ENCODE measurements around the gene METTL26.

The METTL26 gene

DNA sequence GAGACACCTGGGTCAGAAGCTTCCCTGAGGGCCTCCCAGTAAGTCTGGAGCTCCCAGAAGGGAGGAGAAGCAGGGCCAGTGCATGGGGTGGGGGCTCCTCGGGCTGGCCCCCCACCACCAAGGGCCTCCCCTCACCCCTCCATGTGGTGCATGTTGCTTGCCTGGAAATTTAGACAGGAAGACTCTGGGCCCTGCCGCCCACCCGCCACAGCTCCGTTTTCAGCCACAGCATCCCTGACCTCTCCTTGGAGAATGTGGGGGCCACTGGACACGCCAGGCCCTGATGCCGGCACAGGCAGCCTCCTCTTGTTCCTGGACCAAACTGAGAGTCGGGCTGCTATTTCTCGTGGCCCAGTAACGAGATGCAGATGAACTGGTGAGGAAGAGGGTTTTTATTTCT is 2.7 kb upstream of the METTL26 start:
- no peak for TF ChIP-seq CTCF (IDR thresholded peaks at IDR 0.05; ENCODE audit: unreplicated experiment in 3 of 3)
- H3K4me1 Mint-ChIP-seq = peaks cover 3% of the 10 kb centered on the region
- no peaks in the 10 kb centered on the region for H3K36me3 Mint-ChIP-seq (ENCODE audit: low read depth)
- H3K27ac Mint-ChIP-seq = peak overlapping the region in 2 of 3 experiments; percentile 44 to 57
- H3K27me3 Mint-ChIP-seq (ENCODE audit: low read depth) = peaks cover 9% of the 10 kb centered on the region
- H3K4me3 Mint-ChIP-seq = peak overlapping the region; percentile 38 to 60 (median 43)
- H3K9me3 Mint-ChIP-seq = no peaks in the 10 kb centered on the region

GRCh38 chr16:638034-638543 is 2.0 kb upstream of the METTL26 start:
- no peaks in the 10 kb centered on the region for H3K36me3 Mint-ChIP-seq (ENCODE audit: low read depth)
- TF ChIP-seq CTCF (IDR thresholded peaks at IDR 0.05; ENCODE audit: unreplicated experiment in 3 of 3) = no peak
- H3K27me3 Mint-ChIP-seq (ENCODE audit: low read depth) = peaks cover 5% of the 10 kb centered on the region
- no peaks in the 10 kb centered on the region for H3K9me3 Mint-ChIP-seq
- H3K4me3 Mint-ChIP-seq = peak overlapping the region; percentile 67 to 76 (median 68)
- H3K27ac Mint-ChIP-seq = peak overlapping the region in 2 of 3 experiments; percentile 7 to 60
- peaks cover 3% of the 10 kb centered on the region for H3K4me1 Mint-ChIP-seq

DNA sequence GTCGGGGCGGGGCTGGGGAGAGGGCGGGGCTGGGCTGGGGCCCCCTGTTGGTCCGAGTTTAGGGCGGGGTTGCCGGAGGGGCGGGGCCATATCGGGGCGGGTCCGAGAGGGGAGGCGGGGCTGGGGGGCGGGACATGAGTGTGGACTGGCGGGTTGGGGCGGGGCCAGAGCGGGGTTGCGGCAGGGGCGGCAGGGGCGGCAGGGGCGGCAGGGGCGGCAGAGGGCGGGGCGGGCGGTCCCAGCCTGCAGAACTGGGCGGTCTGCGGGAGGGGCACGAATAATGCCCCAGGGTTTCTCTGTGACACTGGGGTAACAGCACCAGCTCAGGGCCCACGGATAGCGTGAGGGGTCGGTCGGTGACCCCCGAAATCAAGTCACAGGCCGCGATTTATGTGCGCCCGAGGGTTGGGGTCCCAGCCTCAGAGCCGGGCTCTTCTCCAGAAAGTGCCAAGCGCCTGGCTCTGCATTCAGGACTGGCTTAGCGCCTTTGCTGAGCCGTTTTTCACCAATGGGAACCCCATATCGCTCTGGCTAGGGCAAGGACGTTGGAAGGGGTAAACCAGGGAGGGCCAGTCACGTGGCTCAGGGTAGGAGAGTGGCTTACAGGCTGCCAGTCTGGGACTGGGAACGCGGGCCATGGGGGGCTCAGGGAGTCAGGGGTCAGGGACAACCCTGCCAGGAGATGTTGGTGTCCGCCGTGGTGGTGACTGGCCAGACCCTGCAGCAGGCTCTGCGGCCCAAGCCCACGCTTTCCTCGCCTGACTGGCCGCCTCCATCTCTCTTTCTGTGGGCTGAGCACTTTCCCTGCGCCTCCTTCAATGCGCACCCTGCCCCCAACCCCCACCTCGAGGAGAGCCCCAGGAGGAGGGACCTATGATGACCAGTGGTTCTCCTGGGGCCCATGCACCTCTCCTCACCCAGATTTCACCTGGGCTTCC is 1.2 kb upstream of the METTL26 start:
- Mint-ChIP-seq H3K4me1 (peaks cover 3% of the 10 kb centered on the region), H3K27me3 (ENCODE audit: low read depth) (peaks cover 5% of the 10 kb centered on the region), H3K27ac (peak overlapping the region; percentile 95 to 98 (median 98)), H3K4me3 (peak overlapping the region; percentile 96 to 97 (median 96)), H3K36me3 (ENCODE audit: low read depth) (no peaks in the 10 kb centered on the region), H3K9me3 (no peaks in the 10 kb centered on the region)
- TF ChIP-seq CTCF (IDR thresholded peaks at IDR 0.05; ENCODE audit: unreplicated experiment in 3 of 3) = no peak

DNA sequence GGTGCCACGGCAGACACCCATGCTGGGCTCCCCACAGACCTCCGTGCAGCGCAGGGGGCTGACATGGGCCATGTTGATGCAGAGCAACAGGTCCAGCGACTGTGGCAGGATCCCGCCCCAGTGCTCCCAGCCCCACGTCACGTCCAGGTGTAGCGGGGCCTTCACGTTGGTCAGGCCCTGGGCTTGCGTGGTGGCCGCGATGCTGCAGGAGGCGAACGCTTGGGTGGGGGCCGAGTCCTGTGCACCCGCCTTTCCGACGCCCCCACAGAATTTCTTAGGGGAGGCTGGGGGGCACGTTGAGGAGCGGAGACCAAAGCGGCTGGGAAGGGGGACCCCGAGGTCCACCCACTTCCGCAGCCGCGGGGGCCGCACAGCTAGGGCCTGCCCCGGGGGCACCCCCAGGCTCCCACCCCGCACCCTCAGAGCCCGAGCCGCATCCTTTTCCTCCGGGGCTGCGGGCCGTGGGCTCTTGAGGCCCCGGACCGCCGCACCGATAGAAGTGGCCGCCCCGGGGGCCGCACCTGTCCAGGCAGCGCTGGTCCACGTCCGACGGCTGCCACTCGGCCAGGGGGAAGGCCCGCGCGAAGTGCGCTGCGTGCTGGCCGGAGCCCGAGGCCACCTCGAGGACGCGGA is 416 bp downstream of the METTL26 start:
- Mint-ChIP-seq H3K27me3 (ENCODE audit: low read depth) (peaks cover 5% of the 10 kb centered on the region), H3K4me1 (peaks cover 7% of the 10 kb centered on the region), H3K36me3 (ENCODE audit: low read depth) (no peaks in the 10 kb centered on the region), H3K9me3 (no peaks in the 10 kb centered on the region), H3K4me3 (peak overlapping the region; percentile 43 to 97 (median 96)), H3K27ac (no peak overlapping the region)
- no peak for TF ChIP-seq CTCF (IDR thresholded peaks at IDR 0.05; ENCODE audit: unreplicated experiment in 3 of 3)

DNA sequence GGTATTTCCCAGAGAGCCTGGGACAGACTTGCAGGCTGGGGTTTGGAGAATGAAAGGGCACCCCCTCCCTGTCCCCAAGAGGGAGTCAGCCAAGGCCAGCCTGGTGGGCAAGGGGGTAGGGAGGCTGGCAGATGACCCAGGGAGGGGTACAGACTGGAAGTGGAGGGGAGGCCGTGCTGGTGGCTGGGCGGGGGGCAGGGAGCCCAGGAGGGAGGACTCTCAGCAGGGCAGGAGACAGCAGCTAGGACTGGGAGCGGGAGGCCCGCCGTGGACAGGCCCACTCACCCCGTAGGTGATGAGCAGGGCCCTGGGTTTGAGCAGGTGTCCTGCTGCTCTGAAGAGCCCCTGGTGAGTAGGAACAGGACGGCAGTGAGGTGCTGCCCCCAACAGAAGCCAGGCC is 1.1 kb downstream of the METTL26 start:
- Mint-ChIP-seq H3K4me3 (peak overlapping the region; percentile 74 to 79 (median 76)), H3K36me3 (ENCODE audit: low read depth) (no peaks in the 10 kb centered on the region), H3K27ac (no peak overlapping the region), H3K4me1 (peaks cover 7% of the 10 kb centered on the region), H3K9me3 (no peaks in the 10 kb centered on the region), H3K27me3 (ENCODE audit: low read depth) (peaks cover 5% of the 10 kb centered on the region)
- no peak for TF ChIP-seq CTCF (IDR thresholded peaks at IDR 0.05; ENCODE audit: unreplicated experiment in 3 of 3)

All from nephron (organoid).